ENCODE data around the gene GAS2L1. TPM values are rescaled to one million over a fixed set of nuclear protein-coding genes. Genes with fewer than 3 reads are reported as not detected.

The GAS2L1 gene
- 10 to 100 TPM; 22.2 to 24.9 TPM for total RNA-seq
- polyA plus RNA-seq (2013, experiment 1 of 2) = 13.9 TPM
- 14.7 TPM for polyA plus RNA-seq (2013, experiment 2 of 2)
- long read RNA-seq, experiment 1, partial matches to known transcripts = 7 of 12 reads
- long read RNA-seq, experiment 1, other reads (novel, unspliced or antisense) = 0 of 12 reads
- long read RNA-seq, experiment 2, transcript GAS2L1-208 (6 exons, 2,925 nt) = major isoform, 49 of 85 reads
- long read RNA-seq, experiment 2, transcript GAS2L1-209 (5 exons, 3,382 nt) = minor isoform, 6 of 85 reads
- long read RNA-seq, experiment 2, transcript GAS2L1-210 (6 exons, 2,483 nt) = minor isoform, 6 of 85 reads
- long read RNA-seq, experiment 2, transcript GAS2L1-206 (5 exons, 2,238 nt) = minor isoform, 5 of 85 reads
- long read RNA-seq, experiment 2, partial matches to known transcripts = 7 of 85 reads
- long read RNA-seq, experiment 2, other reads (novel, unspliced or antisense) = 12 of 85 reads
- long read RNA-seq, experiment 3, partial matches to known transcripts = 0 of 6 reads
- long read RNA-seq, experiment 3, other reads (novel, unspliced or antisense) = 6 of 6 reads
- long read RNA-seq, experiment 4 = 0 reads

DNA sequence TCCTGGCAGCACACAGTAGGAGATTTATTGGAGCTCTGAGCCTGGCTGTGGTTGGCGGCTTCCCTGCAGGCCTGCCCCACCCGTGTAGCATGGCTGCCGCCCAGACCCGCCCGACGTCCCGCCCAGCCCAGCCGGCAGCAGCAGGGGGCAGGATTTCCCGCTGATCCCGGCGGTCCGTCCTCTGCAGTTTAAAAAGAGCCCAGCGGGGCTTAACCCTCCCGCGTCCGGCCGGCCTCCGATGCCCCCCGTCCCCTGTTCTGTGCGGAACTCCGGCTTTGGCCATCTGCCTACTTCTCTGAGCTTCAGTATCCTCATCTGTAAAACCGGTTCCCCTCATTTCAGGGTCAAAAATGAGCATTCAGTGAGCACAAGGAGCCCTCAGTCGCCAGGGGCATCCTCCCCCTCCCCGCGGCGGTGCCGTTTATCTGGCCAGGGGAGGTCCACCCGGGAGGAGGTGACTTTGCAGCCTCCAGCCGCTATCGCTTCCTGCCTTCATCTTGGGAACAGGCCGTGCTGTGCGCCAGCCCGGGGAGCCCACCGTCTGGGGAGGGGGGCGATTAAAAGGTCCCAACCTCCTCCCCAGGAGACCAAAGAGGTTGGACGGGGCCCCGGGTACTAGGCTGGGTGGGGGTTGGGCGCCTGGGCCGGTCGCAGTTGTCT, at the start of gene GAS2L1:
TSS of gene GAS2L1 (plus strand) at position 476 of the 660 bp plus-strand sequence. CDS start 1,456 bp downstream, outside the sequence.
- H3K4me3 Mint-ChIP-seq = peak within 1 kb of the TSS; percentile 78
- H3K4me1 ChIP-seq (ENCODE audit: control insufficient read depth, insufficient read depth, low read length) = peaks cover 8% of the 10 kb centered on the region
- H3K9me3 ChIP-seq (ENCODE audit: control insufficient read depth, low read length) = no peaks in the 10 kb centered on the region
- peak within 1 kb of the TSS; percentile 92 for H3K27ac Mint-ChIP-seq
- H3K9me3 Mint-ChIP-seq = no peaks in the 10 kb centered on the region
- peak within 1 kb of the TSS; percentile 78 for H3K9ac ChIP-seq (ENCODE audit: extremely low read depth, low read length, poor library complexity, severe bottlenecking)
- H3K27ac ChIP-seq (ENCODE audit: low read depth, low read length) = peak within 1 kb of the TSS; percentile 88
- H3K4me3 ChIP-seq (ENCODE audit: low read length) = peak within 1 kb of the TSS; percentile 85
- H3K4me1 Mint-ChIP-seq = peaks cover 21% of the 10 kb centered on the region
- no peaks in the 10 kb centered on the region for H3K36me3 ChIP-seq (ENCODE audit: control insufficient read depth, insufficient read depth, low read length)
- H3K36me3 Mint-ChIP-seq (ENCODE audit: low read depth) = no peaks in the 10 kb centered on the region
- WGBS, 2 experiments (ENCODE audit: insufficient coverage in 1 of 2, insufficient read length in 1 of 2) = 1 to 3% methylated on average over 20 to 40 of the region's 40 CpGs
- peak; percentile 53 for TF ChIP-seq CTCF (conservative IDR thresholded peaks at IDR 0.05)
- no peaks in the 10 kb centered on the region for H3K27me3 Mint-ChIP-seq (ENCODE audit: insufficient read depth)
- DNase-seq = peak; percentile 93
- no peaks in the 10 kb centered on the region for H3K27me3 ChIP-seq (ENCODE audit: control insufficient read depth, insufficient read depth, low read length, poor library complexity, severe bottlenecking)

GRCh38 chr22:29257751-29258181, 48.7 kb upstream of the GAS2L1 start:
- H3K4me3 Mint-ChIP-seq = no peak overlapping the region
- no peak for TF ChIP-seq CTCF (conservative IDR thresholded peaks at IDR 0.05)
- 79 to 83% methylated on average over 6 to 8 of the region's 8 CpGs for WGBS, 2 experiments (ENCODE audit: insufficient coverage in 1 of 2, insufficient read length in 1 of 2)

DNA sequence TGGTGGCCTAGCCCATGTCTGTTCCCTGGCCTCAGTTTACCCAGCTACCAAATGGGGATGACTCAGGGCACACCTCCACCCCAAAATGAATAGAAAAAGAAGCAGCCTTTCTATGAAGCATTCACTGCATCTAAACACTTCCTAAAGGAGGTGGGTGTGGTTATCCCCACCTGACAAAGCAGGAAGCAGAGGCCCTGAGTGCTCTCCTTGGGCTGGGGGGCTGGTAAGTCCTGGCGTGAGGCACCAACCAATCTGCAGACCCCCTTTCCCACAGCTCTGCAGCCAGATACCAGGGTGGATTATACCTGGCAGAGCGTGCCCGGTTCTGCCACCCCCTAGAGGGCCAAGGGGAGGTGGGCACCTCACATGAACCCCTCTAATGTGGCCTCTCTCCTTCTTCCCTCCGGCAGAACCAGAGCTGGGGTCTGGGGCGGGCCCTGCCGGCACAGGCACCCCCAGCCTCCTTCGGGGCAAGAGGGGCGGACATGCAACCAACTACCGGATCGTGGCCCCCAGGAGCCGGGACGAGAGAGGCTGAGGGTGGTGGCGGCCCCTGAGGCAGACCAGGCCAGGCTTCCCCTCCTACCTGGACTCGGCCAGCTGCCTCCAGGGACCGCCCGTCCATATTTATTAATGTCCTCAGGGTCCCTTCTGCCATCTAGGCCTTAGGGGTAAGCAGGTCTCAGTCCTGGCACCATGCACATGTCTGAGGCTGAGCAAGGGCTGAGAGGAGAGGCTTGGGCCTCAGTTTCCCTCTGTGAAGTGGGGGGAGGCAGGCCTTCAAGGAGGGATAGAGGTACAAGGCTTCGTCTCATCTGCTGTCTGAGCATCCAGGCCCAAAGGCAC, 47.8 kb upstream of the GAS2L1 start:
- no peak overlapping the region for H3K9ac ChIP-seq (ENCODE audit: extremely low read depth, low read length, poor library complexity, severe bottlenecking)
- Mint-ChIP-seq H3K27ac (no peak overlapping the region), H3K27me3 (ENCODE audit: insufficient read depth) (no peaks in the 10 kb centered on the region), H3K36me3 (ENCODE audit: low read depth) (peaks cover 4% of the 10 kb centered on the region), H3K4me1 (no peaks in the 10 kb centered on the region), H3K4me3 (no peak overlapping the region), H3K9me3 (no peaks in the 10 kb centered on the region)
- H3K27me3 ChIP-seq (ENCODE audit: control insufficient read depth, insufficient read depth, low read length, poor library complexity, severe bottlenecking) = no peaks in the 10 kb centered on the region
- DNase-seq = no peak
- TF ChIP-seq CTCF (conservative IDR thresholded peaks at IDR 0.05) = no peak
- H3K4me1 ChIP-seq (ENCODE audit: control insufficient read depth, insufficient read depth, low read length) = peaks cover 4% of the 10 kb centered on the region
- 94 to 95% methylated on average over 7 to 17 of the region's 17 CpGs for WGBS, 2 experiments (ENCODE audit: insufficient coverage in 1 of 2, insufficient read length in 1 of 2)
- H3K4me3 ChIP-seq (ENCODE audit: low read length) = no peak overlapping the region
- H3K27ac ChIP-seq (ENCODE audit: low read depth, low read length) = peak overlapping the region; percentile 17
- no peaks in the 10 kb centered on the region for H3K9me3 ChIP-seq (ENCODE audit: control insufficient read depth, low read length)
- no peaks in the 10 kb centered on the region for H3K36me3 ChIP-seq (ENCODE audit: control insufficient read depth, insufficient read depth, low read length)

More at GRCh38 chr22:29257751-29258181, 48.7 kb upstream of the GAS2L1 start:
- no peak overlapping the region for H3K4me3 ChIP-seq (ENCODE audit: low read length)
- H3K9me3 ChIP-seq (ENCODE audit: control insufficient read depth, low read length) = no peaks in the 10 kb centered on the region
- no peak overlapping the region for H3K27ac ChIP-seq (ENCODE audit: low read depth, low read length)
- H3K9ac ChIP-seq (ENCODE audit: extremely low read depth, low read length, poor library complexity, severe bottlenecking) = no peak overlapping the region
- Mint-ChIP-seq H3K27ac (no peak overlapping the region), H3K36me3 (ENCODE audit: low read depth) (peaks cover 4% of the 10 kb centered on the region), H3K27me3 (ENCODE audit: insufficient read depth) (no peaks in the 10 kb centered on the region), H3K4me1 (no peaks in the 10 kb centered on the region), H3K9me3 (no peaks in the 10 kb centered on the region)
- peaks cover 4% of the 10 kb centered on the region for H3K4me1 ChIP-seq (ENCODE audit: control insufficient read depth, insufficient read depth, low read length)
- DNase-seq = no peak
- H3K36me3 ChIP-seq (ENCODE audit: control insufficient read depth, insufficient read depth, low read length) = no peaks in the 10 kb centered on the region
- H3K27me3 ChIP-seq (ENCODE audit: control insufficient read depth, insufficient read depth, low read length, poor library complexity, severe bottlenecking) = no peaks in the 10 kb centered on the region
